Esophagus muscularis mucosa (tissue), 4 donors: ENCODE data around the gene CD7. TPM values are rescaled to one million over a fixed set of nuclear protein-coding genes. Genes with fewer than 3 reads are reported as not detected.
"Not testable (repeated sequence)": the region's sequence is repeated elsewhere in the genome, so short reads cannot be mapped to it uniquely, and the experiment has no call there.

ENCODE experiments used
- DNase-seq: peaks from one replicate; pipeline ENCODE4 v3.0.0-alpha.2; 2017; ENCODE audit errors: extremely low spot score
- H3K27ac ChIP-seq, 4 donors: fragments of 200-600 bp; sonication (generic); replicated peaks in 1 of 4; 1 replicate in 3 of 4; 2 replicates in 1 of 4; pipeline ENCODE4 v1.5.1; 2016 to 2019; ENCODE audit warnings: mild to moderate bottlenecking in 1 of 4
- H3K27me3 ChIP-seq, 4 donors: fragments of 200-600 bp; sonication (generic); one replicate each; pipeline versions ENCODE4 v1.5.1 to v1.6.0; 2016 to 2019
- H3K36me3 ChIP-seq, 4 donors: fragments of 200-600 bp; sonication (generic); one replicate each; pipeline ENCODE4 v1.5.1; 2016 to 2019
- H3K4me1 ChIP-seq, 4 donors: fragments of 200-600 bp; sonication (generic); one replicate each; pipeline ENCODE4 v1.5.1; 2016 to 2019
- H3K4me3 ChIP-seq, 4 donors: fragments of 200-600 bp; sonication (generic); 1 replicate in 2 of 4; 2 replicates in 2 of 4; pipeline ENCODE4 v1.5.1; 2016 to 2019; ENCODE audit warnings: mild to moderate bottlenecking in 4 of 4, moderate library complexity in 1 of 4
- H3K9me3 ChIP-seq, 4 donors: fragments of 200-600 bp; sonication (generic); 1 replicate in 3 of 4; 2 replicates in 1 of 4; pipeline ENCODE4 v1.5.1; 2016 to 2019
- CTCF ChIP-seq, 3 experiments: fragments of 200-600 bp in 2 of 3; fragments of 450-650 bp in 1 of 3; sonication (generic) in 2 of 3; IDR thresholded peaks; one replicate each; pipeline ENCODE4 v1.5.1; 2017 to 2019; ENCODE audit warnings: antibody characterized with exemption in 3 of 3, mild to moderate bottlenecking in 2 of 3, moderate library complexity in 1 of 3
- EP300 ChIP-seq: sonication (generic); formaldehyde crosslinking; IDR thresholded peaks from one replicate; pipeline ENCODE4 v1.6.1; 2017; ENCODE audit warnings: antibody characterized with exemption
- POLR2A ChIP-seq: fragments of 450-650 bp; IDR thresholded peaks from one replicate; pipeline ENCODE4 v1.6.1; 2017; ENCODE audit warnings: antibody characterized with exemption, moderate library complexity, mild to moderate bottlenecking, low read depth
- POLR2AphosphoS5 ChIP-seq, 2 donors: sonication (generic); formaldehyde crosslinking; IDR thresholded peaks; one replicate each; pipeline ENCODE4 v1.6.1; 2017; ENCODE audit warnings: antibody characterized with exemption in 2 of 2
- WGBS: methylation state at CpG from one replicate; pipeline ENCODE4 v1.1.5; 2018; 5-methylcytosine and 5-hydroxymethylcytosine counted together
- intact Hi-C: fragments of 100-400 bp; cut with DNase I; formaldehyde crosslinking; loops from one replicate; pipeline ENCODE4 v1.15.1; 2023
- total RNA-seq, 4 donors: library from RNA; depleted of rRNA; stranded (reverse); fragments of >200 nt; gene quantifications; one replicate each; pipeline versions ENCODE4 v1.1.0 to v1.2.1, GENCODE V29; 2016

CD7 gene
- total RNA-seq, 4 donors from 2014 or later: 0.91 to 5.7 (median 2.0) TPM; not detected in 1

DNA sequence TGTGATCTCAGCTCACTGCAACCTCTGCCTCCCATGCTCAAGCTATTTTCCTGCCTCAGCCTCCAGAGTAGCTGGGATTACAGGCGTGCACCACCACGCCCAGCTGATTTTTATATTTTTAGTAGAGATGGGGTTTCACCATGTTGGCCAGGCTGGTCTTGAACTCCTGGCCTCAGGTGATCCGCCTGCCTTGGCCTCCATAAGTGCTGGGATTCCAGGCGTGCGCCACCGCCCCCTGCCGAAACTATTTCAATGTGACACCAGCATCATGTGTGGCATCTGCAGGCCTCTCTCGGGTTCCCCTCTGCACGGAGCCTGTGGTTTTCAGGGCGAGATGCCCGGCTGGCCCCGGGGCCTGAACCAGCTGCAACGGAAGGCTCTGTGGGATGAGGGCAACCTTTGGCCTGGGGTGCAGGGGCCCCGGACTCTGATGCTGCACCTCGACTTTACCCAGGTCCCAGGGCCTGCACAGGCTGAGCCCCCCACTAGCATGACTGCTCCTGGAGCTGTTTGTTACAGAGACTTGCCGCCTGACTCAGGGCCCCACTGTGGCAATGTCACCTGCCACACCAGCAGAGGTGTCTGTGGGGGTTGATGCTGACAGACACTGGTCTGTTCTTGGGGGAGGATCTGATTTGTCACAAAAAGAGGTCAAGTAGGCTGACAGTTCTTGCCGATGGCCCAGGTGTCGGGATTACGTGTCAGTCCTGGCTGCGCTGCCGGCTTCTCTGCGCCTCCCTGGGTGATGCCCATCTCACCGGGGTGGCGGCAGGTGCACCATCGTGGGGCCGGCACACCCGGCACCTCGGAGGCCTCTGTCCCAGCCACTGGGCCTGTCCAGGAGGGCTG is 33.0 kb upstream of the CD7 start:
- Histone ChIP-seq H3K36me3 (no peaks in the 10 kb centered on the region), H3K4me1 (peaks cover 4 to 12% (median 7%) of the 10 kb centered on the region in 4 donors), H3K27me3 (peaks cover 0 to 17% (median 0%) of the 10 kb centered on the region in 4 donors), H3K4me3 (no peak overlapping the region), H3K27ac (no peak overlapping the region), H3K9me3 (no peaks in the 10 kb centered on the region)
- TF ChIP-seq CTCF (IDR thresholded peaks at IDR 0.05) (no peak), POLR2A (no peak), POLR2AphosphoS5 (IDR thresholded peaks at IDR 0.05) (no peak)
- whole genome bisulfite sequencing: 87% methylated on average over 8 of the region's 28 CpGs
- no peak for DNase-seq
- intact Hi-C loops: loop anchor here (5.0 kb wide), 2 partner anchors 202 to 427 kb away; no protein-coding TSS in a partner anchor

DNA sequence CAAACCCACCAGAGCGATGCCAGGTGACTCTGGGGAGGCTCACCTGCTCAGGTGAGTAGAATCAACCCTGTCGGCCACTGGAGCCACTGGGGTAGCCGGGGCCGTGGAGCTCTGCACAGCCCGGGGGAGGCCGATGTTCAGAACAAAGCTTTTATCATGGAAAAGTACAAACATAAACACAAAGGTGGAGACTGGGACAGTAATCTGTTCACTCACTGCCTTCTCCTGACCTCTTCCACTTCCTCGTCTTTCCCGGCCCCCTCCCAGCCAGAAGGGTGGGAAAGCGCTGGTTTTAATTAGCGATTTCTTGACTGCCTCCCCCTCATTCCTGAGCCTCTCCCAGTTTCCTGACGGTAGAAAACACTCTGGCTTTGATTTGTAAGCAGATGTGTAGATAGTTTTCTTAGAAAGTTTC is 31.9 kb upstream of the CD7 start:
- Histone ChIP-seq H3K27me3 (peaks cover 0 to 17% (median 0%) of the 10 kb centered on the region in 4 donors), H3K9me3 (no peaks in the 10 kb centered on the region), H3K27ac (no peak overlapping the region), H3K4me3 (no peak overlapping the region), H3K4me1 (peaks cover 3 to 12% (median 7%) of the 10 kb centered on the region in 4 donors), H3K36me3 (no peaks in the 10 kb centered on the region)
- DNase-seq: no peak
- intact Hi-C loops: no loop called here
- no peak for TF ChIP-seq POLR2AphosphoS5 (IDR thresholded peaks at IDR 0.05)
- no peak for TF ChIP-seq EP300
- TF ChIP-seq CTCF (IDR thresholded peaks at IDR 0.05): no peak
- no peak for TF ChIP-seq POLR2A
- WGBS: 47% methylated on average over 10 of the region's 11 CpGs

GRCh38 chr17:82348866-82349265 is 31.5 kb upstream of the CD7 start:
- intact Hi-C loops: no loop called here
- H3K27me3 ChIP-seq: peaks cover 0 to 17% (median 0%) of the 10 kb centered on the region in 4 donors
- H3K9me3 ChIP-seq: no peaks in the 10 kb centered on the region
- no peaks in the 10 kb centered on the region for H3K36me3 ChIP-seq
- 56% methylated on average over 11 of the region's 11 CpGs for WGBS
- H3K4me1 ChIP-seq: peaks cover 3 to 12% (median 7%) of the 10 kb centered on the region in 4 donors
- no peak for DNase-seq
- no peak overlapping the region for H3K4me3 ChIP-seq
- no peak overlapping the region for H3K27ac ChIP-seq
- TF ChIP-seq CTCF (IDR thresholded peaks at IDR 0.05) (no peak), POLR2AphosphoS5 (IDR thresholded peaks at IDR 0.05) (no peak), EP300 (no peak), POLR2A (no peak)

DNA sequence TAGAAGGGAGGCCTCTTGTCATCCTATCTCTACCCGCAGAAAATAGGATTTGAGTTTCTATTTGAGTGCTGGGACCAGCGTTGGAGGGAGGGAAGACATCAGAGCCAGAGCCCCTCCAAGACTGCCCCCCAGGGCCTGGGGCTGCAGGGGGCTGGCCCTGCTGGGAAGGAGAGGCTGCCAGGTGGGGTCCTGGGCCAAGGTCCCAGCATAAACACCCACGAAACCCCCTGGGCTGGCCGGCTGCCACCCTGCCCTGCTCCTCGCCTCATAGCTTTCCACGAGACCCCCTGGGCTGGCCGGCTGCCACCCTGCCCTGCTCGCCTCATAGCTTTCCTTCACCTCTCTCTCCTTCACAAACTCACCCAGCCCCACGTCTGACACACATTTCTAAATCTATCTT is 31.0 kb upstream of the CD7 start:
- Histone ChIP-seq H3K27ac (no peak overlapping the region), H3K9me3 (no peaks in the 10 kb centered on the region), H3K27me3 (peaks cover 0 to 17% (median 0%) of the 10 kb centered on the region in 4 donors), H3K4me1 (peaks cover 3 to 12% (median 7%) of the 10 kb centered on the region in 4 donors), H3K4me3 (no peak overlapping the region), H3K36me3 (no peaks in the 10 kb centered on the region)
- TF ChIP-seq EP300 (no peak), POLR2A (no peak), POLR2AphosphoS5 (IDR thresholded peaks at IDR 0.05) (no peak), CTCF (IDR thresholded peaks at IDR 0.05) (no peak)
- 68% methylated on average over 9 of the region's 9 CpGs for WGBS
- intact Hi-C loops: no loop called here
- DNase-seq: no peak

- intact Hi-C loops: not testable (repeated sequence)
- WGBS: 89% methylated on average over 8 of the region's 11 CpGs
These were observed 30.6 kb upstream of the CD7 start for GRCh38 chr17:82347994-82348393.

More at GRCh38 chr17:82347994-82348393, 30.6 kb upstream of the CD7 start:
- Histone ChIP-seq H3K27me3 (peaks cover 0 to 17% (median 0%) of the 10 kb centered on the region in 4 donors), H3K4me1 (peaks cover 3 to 12% (median 7%) of the 10 kb centered on the region in 4 donors)
- H3K4me3 ChIP-seq, DNase-seq, H3K36me3 ChIP-seq, H3K27ac ChIP-seq, H3K9me3 ChIP-seq: not testable (repeated sequence)
